IMR-90 (cell line): Measurements from ENCODE around the gene PLCB4.

Experiments used
- CTCF ChIP-seq: conservative IDR thresholded peaks from 2 replicates; pipeline ENCODE4 v1.5.1; 2012; ENCODE audit warnings: mild to moderate bottlenecking, low read depth, low read length, improper control_type of control experiment
- POLR2A ChIP-seq: IDR thresholded peaks from 2 replicates; pipeline ENCODE4 v1.6.1; 2012; ENCODE audit warnings: mild to moderate bottlenecking, low read depth, low read length
- USF2 ChIP-seq: fragments of 150-350 bp; IDR thresholded peaks from 2 replicates; pipeline ENCODE4 v1.6.1; 2017; ENCODE audit warnings: mild to moderate bottlenecking, antibody characterized with exemption, low read length, low read depth

- TF ChIP-seq USF2 (no peak), CTCF (no peak), POLR2A (no peak)
Observed at GRCh38 chr20:9377007-9377406, 308.1 kb downstream of the PLCB4 start.
